ENCODE results near the gene LHCGR. TPM values are rescaled to one million over a fixed set of nuclear protein-coding genes. Genes with fewer than 3 reads are reported as not detected.

LHCGR gene
- total RNA-seq, 4 donors from 2014 or later: 0.63 to 10.5 (median 4.6) TPM

- no peak overlapping the region for H3K4me3 ChIP-seq
- WGBS, 2 donors: 51 to 76% methylated on average over 2 of the region's 2 CpGs
- H3K27ac ChIP-seq: peak overlapping the region in 1 of 4 donors; percentile 8
- peak in 1 of 5 experiments; percentile 32 for TF ChIP-seq CTCF (IDR thresholded peaks at IDR 0.05)
- no peak for TF ChIP-seq POLR2A (IDR thresholded peaks at IDR 0.05)
- H3K36me3 ChIP-seq: no peaks in the 10 kb centered on the region
- DNase-seq (ENCODE audit: low spot score in 2 of 2): no peak
- H3K27me3 ChIP-seq: no peaks in the 10 kb centered on the region
- no peaks in the 10 kb centered on the region for H3K9me3 ChIP-seq
- H3K4me1 ChIP-seq: peaks cover 0 to 20% (median 0%) of the 10 kb centered on the region in 4 donors
These were observed 28.0 kb downstream of the LHCGR start for GRCh38 chr2:48727560-48727959.

GRCh38 chr2:48725696-48726494 is 29.6 kb downstream of the LHCGR start:
- H3K27me3 ChIP-seq: no peaks in the 10 kb centered on the region
- TF ChIP-seq CTCF (IDR thresholded peaks at IDR 0.05): peak in 3 of 5 experiments; percentile 5 to 42 (median 26)
- TF ChIP-seq EP300 (IDR thresholded peaks at IDR 0.05): no peak
- H3K9me3 ChIP-seq: no peaks in the 10 kb centered on the region
- peak overlapping the region in 2 of 4 donors; percentile 29 to 78 for H3K27ac ChIP-seq
- DNase-seq (ENCODE audit: low spot score in 2 of 2): no peak
- peaks cover 0 to 22% (median 0%) of the 10 kb centered on the region in 4 donors for H3K4me1 ChIP-seq
- no peak overlapping the region for H3K4me3 ChIP-seq
- H3K36me3 ChIP-seq: no peaks in the 10 kb centered on the region
- 48 to 50% methylated on average over 7 of the region's 7 CpGs for WGBS, 2 donors

GRCh38 chr2:48724278-48724677 is 31.2 kb downstream of the LHCGR start:
- Histone ChIP-seq H3K27ac (peak overlapping the region in 1 of 4 donors; percentile 78), H3K36me3 (no peaks in the 10 kb centered on the region), H3K9me3 (no peaks in the 10 kb centered on the region), H3K4me3 (no peak overlapping the region), H3K27me3 (no peaks in the 10 kb centered on the region), H3K4me1 (peaks cover 0 to 22% (median 2%) of the 10 kb centered on the region in 4 donors)
- TF ChIP-seq POLR2A (IDR thresholded peaks at IDR 0.05) (no peak), EP300 (IDR thresholded peaks at IDR 0.05) (no peak), CTCF (IDR thresholded peaks at IDR 0.05) (no peak)
- 66 to 75% methylated on average over 2 of the region's 2 CpGs for WGBS, 2 donors
- no peak for DNase-seq (ENCODE audit: low spot score in 2 of 2)

DNA sequence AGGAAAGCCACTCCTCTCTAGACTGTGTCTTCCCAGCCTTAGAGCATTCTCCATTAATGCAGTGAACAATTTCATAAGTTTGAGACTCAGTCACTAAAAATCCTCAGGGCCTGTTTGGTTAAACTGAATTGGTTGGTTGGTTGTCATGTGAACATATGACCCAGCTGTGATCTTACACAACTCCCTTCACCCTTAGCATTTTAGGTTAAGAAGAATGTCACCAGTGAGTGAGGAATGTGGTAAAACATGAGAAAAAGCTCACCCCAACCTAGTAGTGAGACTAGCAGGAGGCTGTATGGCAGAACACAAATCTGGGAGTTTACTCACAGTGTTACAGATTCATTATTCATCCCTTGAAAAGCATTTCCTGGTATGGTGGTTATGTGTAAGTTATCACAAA is 32.4 kb downstream of the LHCGR start:
- TF ChIP-seq EP300 (IDR thresholded peaks at IDR 0.05): no peak
- no peak for TF ChIP-seq POLR2A (IDR thresholded peaks at IDR 0.05)
- TF ChIP-seq CTCF (IDR thresholded peaks at IDR 0.05): no peak
- H3K4me3 ChIP-seq: no peak overlapping the region
- H3K27me3 ChIP-seq: no peaks in the 10 kb centered on the region
- no peak for DNase-seq (ENCODE audit: low spot score in 2 of 2)
- peak overlapping the region in 1 of 4 donors; percentile 78 for H3K27ac ChIP-seq
- H3K4me1 ChIP-seq: peaks cover 0 to 22% (median 6%) of the 10 kb centered on the region in 4 donors
- H3K9me3 ChIP-seq: no peaks in the 10 kb centered on the region
- H3K36me3 ChIP-seq: no peaks in the 10 kb centered on the region

GRCh38 chr2:48722391-48722790 is 33.1 kb downstream of the LHCGR start:
- Histone ChIP-seq H3K36me3 (no peaks in the 10 kb centered on the region), H3K9me3 (no peaks in the 10 kb centered on the region), H3K4me1 (peaks cover 0 to 22% (median 6%) of the 10 kb centered on the region in 4 donors), H3K27ac (peak overlapping the region in 1 of 4 donors; percentile 78), H3K4me3 (no peak overlapping the region), H3K27me3 (no peaks in the 10 kb centered on the region)
- TF ChIP-seq POLR2A (IDR thresholded peaks at IDR 0.05) (no peak), EP300 (IDR thresholded peaks at IDR 0.05) (no peak), CTCF (IDR thresholded peaks at IDR 0.05) (no peak)
- no peak for DNase-seq (ENCODE audit: low spot score in 2 of 2)
- 92 to 100% methylated on average over 1 of the region's 1 CpG for WGBS, 2 donors
